Breast epithelium (tissue), 3 donors: ENCODE data around the gene TXLNG.

ENCODE experiments used
- CTCF ChIP-seq, 3 donors: fragments of 450-650 bp; IDR thresholded peaks; one replicate each; pipeline ENCODE4 v1.5.1; 2016 to 2017; ENCODE audit warnings: antibody characterized with exemption in 3 of 3, mild to moderate bottlenecking in 3 of 3, moderate library complexity in 3 of 3
- POLR2A ChIP-seq: fragments of 450-650 bp; IDR thresholded peaks from one replicate; pipeline ENCODE4 v1.6.1; 2016; ENCODE audit warnings: antibody characterized with exemption, mild to moderate bottlenecking, moderate library complexity
- POLR2AphosphoS5 ChIP-seq, 3 donors: sonication (generic); formaldehyde crosslinking; IDR thresholded peaks; one replicate each; pipeline ENCODE4 v1.6.1; 2017; ENCODE audit warnings: antibody characterized with exemption in 3 of 3

- TF ChIP-seq CTCF (IDR thresholded peaks at IDR 0.05) (no peak), POLR2AphosphoS5 (IDR thresholded peaks at IDR 0.05) (no peak), POLR2A (no peak)
Measured at GRCh38 chrX:16870862-16871815, 84.9 kb downstream of the TXLNG start.
